HFFc6 (cell line): Measurements from ENCODE around the gene KCNQ1. TPM values are rescaled to one million over a fixed set of nuclear protein-coding genes. Genes with fewer than 3 reads are reported as not detected.

Experiments used
- DNase-seq: peaks from one replicate; pipeline ENCODE4 v3.0.0-alpha.2; 2018
- H3K27ac Mint-ChIP-seq: 2 replicates; pipeline ENCODE4 v1.8.0; 2020; ENCODE audit warnings: mild to moderate bottlenecking, mixed read lengths
- H3K27me3 Mint-ChIP-seq: 2 replicates; pipeline ENCODE4 v1.8.0; 2021; ENCODE audit warnings: mild to moderate bottlenecking, moderate library complexity, mixed read lengths; ENCODE audit not compliant: insufficient read depth
- H3K36me3 Mint-ChIP-seq: 2 replicates; pipeline ENCODE4 v1.8.0; 2021; ENCODE audit warnings: low read depth, mixed read lengths
- H3K4me1 Mint-ChIP-seq: 2 replicates; pipeline ENCODE4 v1.8.0; 2020; ENCODE audit warnings: low read depth, mixed read lengths
- H3K4me3 Mint-ChIP-seq: 2 replicates; pipeline ENCODE4 v1.8.0; 2020; ENCODE audit warnings: mild to moderate bottlenecking, moderate library complexity, mixed read lengths
- H3K9me3 Mint-ChIP-seq: 2 replicates; pipeline ENCODE4 v1.8.0; 2020; ENCODE audit warnings: mild to moderate bottlenecking, mixed read lengths
- total RNA-seq, 6 experiments: library from RNA; stranded (reverse); fragmentation: NEBNext Ultra II Directional; extraction: Animal tissue kit (Norgen Biotek cat#: 25700); gene quantifications; 2 replicates in 1 of 6; 3 replicates in 5 of 6; pipeline ENCODE4 v1.2.3, GENCODE V29; 2021
- TF ChIP-seq, protein P1 (sequence below): fragments of 200-600 bp; sonication (generic); IDR thresholded peaks from 2 replicates; pipeline ENCODE4 v1.5.0; 2021; ENCODE audit warnings: antibody characterized with exemption, mild to moderate bottlenecking

KCNQ1 gene
- total RNA-seq, 6 experiments from 2014 or later = not detected

GRCh38 chr11:2510626-2511402 lies 66.0 kb downstream of the KCNQ1 start:
- no peak for DNase-seq
- Mint-ChIP-seq H3K36me3 (no peaks in the 10 kb centered on the region), H3K9me3 (no peaks in the 10 kb centered on the region), H3K27me3 (peaks cover 23% of the 10 kb centered on the region), H3K27ac (no peak overlapping the region), H3K4me3 (no peak overlapping the region; the same call in 1 of the 2 replicates), H3K4me1 (no peaks in the 10 kb centered on the region)
- TF ChIP-seq, protein P1, sequence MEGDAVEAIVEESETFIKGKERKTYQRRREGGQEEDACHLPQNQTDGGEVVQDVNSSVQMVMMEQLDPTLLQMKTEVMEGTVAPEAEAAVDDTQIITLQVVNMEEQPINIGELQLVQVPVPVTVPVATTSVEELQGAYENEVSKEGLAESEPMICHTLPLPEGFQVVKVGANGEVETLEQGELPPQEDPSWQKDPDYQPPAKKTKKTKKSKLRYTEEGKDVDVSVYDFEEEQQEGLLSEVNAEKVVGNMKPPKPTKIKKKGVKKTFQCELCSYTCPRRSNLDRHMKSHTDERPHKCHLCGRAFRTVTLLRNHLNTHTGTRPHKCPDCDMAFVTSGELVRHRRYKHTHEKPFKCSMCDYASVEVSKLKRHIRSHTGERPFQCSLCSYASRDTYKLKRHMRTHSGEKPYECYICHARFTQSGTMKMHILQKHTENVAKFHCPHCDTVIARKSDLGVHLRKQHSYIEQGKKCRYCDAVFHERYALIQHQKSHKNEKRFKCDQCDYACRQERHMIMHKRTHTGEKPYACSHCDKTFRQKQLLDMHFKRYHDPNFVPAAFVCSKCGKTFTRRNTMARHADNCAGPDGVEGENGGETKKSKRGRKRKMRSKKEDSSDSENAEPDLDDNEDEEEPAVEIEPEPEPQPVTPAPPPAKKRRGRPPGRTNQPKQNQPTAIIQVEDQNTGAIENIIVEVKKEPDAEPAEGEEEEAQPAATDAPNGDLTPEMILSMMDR = no peak

DNA sequence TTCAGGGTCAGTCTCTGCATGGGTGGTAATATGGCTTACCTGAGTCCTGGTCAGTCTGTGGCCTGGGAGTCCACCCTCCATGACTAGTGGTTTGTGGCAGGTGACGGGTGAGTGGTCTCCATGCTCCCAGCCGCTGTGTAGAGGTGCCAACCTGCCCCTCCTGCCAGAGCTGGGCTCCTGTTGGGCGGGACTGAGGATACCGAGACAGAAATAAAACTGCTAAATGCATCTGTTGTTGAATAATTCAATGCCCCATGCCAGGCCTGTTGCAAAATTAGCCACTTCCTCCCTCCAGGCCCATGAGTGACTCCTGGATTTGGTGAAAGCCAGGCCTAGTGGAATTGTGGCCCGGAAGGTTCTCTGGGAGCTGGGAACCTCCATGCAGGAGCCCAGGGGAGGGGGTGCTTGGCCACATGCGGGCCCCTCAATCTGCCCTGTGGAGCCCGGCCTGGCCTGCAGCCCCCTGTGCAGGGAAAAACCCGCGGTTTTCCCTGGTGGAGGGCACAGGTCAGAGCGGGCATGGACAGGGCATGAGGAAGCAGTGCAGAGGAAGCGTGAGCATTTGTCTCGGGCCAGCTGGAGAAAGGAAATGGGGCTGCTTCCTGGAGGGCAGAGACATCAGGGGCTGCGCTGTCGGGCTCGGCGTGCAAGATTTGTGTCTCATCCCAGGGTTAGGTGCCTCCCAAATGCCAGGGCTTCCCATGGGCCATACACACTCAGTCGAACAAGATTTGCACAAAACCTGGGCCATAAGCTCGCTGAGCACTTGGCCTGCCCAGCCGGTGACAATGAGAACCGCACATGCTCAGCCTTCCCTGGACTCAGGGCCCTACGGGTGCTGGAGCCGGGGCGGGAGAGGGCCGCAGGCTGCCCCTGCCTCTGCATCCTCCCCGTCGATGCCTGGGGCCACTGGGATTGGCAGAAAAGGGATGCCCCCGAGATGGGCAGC lies 66.9 kb downstream of the KCNQ1 start:
- Mint-ChIP-seq H3K9me3 (no peaks in the 10 kb centered on the region), H3K4me3 (no peak overlapping the region), H3K4me1 (no peaks in the 10 kb centered on the region), H3K27ac (no peak overlapping the region), H3K27me3 (peaks cover 20% of the 10 kb centered on the region), H3K36me3 (no peaks in the 10 kb centered on the region)
- DNase-seq = no peak
- TF ChIP-seq, protein P1 = no peak

DNA sequence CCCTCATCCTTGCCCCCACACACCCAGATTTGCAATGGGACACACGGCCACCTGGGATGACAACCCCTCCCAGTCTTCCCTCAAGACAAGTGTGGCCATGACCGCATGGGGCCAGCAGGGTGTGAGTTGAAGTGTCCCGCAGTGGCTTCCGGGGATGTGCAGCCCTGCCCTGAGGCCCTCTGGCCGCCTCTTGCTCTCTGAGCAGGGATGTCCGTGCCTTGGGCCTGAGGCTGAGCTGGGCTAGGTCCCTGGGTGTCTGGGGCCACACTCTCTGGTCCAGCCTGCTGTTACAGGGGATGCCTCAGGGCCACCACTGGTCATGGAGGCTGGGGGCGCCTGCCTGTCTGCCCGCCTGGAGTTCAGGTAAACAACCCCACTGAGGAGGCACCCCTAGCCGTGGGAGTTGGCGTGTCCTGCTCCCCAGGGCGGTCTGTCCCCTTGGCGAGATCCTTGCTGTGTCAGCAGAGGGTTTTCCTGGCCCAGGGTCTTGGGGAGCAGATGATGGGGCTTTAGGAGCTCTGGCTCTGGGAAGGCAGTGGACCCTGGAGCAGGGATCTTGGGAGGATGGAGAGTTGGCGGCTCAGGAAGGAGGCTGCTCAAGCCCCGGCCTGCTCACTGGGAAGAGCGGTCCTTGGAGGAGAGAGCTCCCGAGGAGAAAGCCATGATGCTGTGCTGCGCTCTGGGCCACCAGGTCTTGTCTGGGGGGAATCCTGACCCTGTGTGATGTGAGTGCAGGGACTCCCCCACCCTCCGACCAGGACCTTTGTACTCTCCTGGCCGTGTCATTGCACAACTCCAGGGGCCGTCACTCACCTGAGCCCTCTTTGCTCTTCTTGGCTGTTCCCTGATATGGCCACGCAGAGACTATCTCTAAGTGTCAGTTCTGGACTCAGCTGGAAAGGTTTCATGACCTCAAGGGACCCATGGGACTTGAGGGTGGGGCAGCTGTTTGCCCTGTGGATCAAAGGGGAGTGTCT lies 67.9 kb downstream of the KCNQ1 start:
- Mint-ChIP-seq H3K9me3 (no peaks in the 10 kb centered on the region), H3K27ac (no peak overlapping the region), H3K4me1 (no peaks in the 10 kb centered on the region), H3K36me3 (no peaks in the 10 kb centered on the region), H3K4me3 (no peak overlapping the region), H3K27me3 (peaks cover 12% of the 10 kb centered on the region)
- no peak for DNase-seq
- TF ChIP-seq, protein P1 = no peak

- no peaks in the 10 kb centered on the region for H3K4me1 Mint-ChIP-seq
- H3K27me3 Mint-ChIP-seq = peaks cover 14% of the 10 kb centered on the region
- no peak overlapping the region for H3K27ac Mint-ChIP-seq
- no peak for DNase-seq
- no peaks in the 10 kb centered on the region for H3K36me3 Mint-ChIP-seq
- no peaks in the 10 kb centered on the region for H3K9me3 Mint-ChIP-seq
- H3K4me3 Mint-ChIP-seq = no peak overlapping the region
- TF ChIP-seq, protein P1 = no peak
Measured at GRCh38 chr11:2513441-2513840, 68.6 kb downstream of the KCNQ1 start.
